C4-2B (cell line): Measurements from ENCODE around the gene CLEC7A.

ENCODE experiments used
- H3K27ac ChIP-seq: fragments of 450-650 bp; 2 replicates; pipeline ENCODE4 v1.5.1; 2017
- ZFX ChIP-seq: fragments of 450-650 bp; IDR thresholded peaks from 2 replicates; pipeline ENCODE4 v1.6.1; 2017
- TF ChIP-seq, protein P1 (sequence below): fragments of 450-650 bp; conservative IDR thresholded peaks from 2 replicates; pipeline ENCODE4 v1.5.1; 2017; ENCODE audit warnings: mild to moderate bottlenecking

CLEC7A gene

DNA sequence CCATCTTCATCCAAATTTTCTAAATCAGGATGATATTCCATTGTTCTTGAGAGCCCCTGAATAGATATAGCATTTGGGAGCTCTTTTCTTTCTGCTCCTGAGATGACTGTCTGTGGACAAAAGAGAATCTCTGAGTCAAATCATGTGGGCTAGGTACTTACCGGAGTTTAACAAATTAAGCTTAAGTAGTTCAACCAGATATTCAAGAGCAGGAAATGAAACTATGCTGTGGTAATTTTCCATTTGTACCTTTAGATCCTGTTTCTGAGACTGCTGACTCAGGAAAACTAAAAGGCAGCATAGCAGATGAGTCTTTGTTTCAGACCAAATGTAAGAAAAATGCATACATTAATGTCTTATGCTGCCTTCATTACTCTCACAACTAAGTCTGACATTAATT lies at the start of gene CLEC7A:
Gene CLEC7A, minus strand, starts transcription at position 158 of the 400 bp plus-strand sequence. Its CDS starts 117 bp downstream, at position 41.
- H3K27ac ChIP-seq, result peak within 1 kb of the TSS; percentile 39
- TF ChIP-seq ZFX, result no peak
- TF ChIP-seq, protein P1, sequence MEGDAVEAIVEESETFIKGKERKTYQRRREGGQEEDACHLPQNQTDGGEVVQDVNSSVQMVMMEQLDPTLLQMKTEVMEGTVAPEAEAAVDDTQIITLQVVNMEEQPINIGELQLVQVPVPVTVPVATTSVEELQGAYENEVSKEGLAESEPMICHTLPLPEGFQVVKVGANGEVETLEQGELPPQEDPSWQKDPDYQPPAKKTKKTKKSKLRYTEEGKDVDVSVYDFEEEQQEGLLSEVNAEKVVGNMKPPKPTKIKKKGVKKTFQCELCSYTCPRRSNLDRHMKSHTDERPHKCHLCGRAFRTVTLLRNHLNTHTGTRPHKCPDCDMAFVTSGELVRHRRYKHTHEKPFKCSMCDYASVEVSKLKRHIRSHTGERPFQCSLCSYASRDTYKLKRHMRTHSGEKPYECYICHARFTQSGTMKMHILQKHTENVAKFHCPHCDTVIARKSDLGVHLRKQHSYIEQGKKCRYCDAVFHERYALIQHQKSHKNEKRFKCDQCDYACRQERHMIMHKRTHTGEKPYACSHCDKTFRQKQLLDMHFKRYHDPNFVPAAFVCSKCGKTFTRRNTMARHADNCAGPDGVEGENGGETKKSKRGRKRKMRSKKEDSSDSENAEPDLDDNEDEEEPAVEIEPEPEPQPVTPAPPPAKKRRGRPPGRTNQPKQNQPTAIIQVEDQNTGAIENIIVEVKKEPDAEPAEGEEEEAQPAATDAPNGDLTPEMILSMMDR, result no peak

DNA sequence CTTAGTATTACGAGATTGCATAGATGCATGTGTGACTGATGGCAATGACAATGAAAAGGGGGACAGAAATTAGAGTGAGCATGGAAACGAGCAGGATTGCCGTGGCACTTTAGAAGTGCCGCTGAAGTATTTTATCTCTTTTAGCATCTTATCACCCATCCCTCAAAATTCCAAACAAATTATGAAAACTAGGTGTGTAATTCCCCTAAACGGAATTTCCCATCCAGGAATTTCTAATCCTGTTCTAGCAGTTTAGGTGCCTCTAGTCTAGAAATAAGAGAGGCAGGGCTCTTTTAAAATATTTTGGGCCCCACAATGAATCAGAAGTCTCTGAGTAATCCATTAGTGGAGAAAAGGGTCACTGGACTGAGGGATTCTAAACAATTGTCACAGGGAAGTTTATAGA lies 49.8 kb upstream of the CLEC7A start:
- no peak for TF ChIP-seq ZFX
- TF ChIP-seq, protein P1, result no peak
- no peak overlapping the region for H3K27ac ChIP-seq

DNA sequence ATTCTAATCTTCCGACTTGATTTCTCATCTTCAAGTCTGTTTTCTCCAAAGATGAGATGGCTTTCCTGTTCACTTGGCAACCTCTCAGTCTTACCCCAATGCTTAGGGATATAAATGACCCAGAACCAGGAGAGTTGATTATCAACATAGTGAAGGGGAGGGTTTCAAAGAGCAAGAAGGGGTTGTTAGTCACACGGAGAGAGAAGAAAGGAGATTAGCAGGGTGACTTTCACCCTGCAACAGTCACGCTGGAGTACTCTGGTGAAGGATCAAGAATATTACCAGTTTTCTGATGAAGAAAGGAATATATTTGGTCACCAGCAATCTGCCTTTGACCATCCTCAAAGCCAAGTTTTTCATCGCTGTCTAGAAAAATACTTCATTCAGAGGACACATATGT lies 48.8 kb upstream of the CLEC7A start, which contains the start of gene TMEM52B:
Gene TMEM52B, plus strand, starts transcription at position 212 of the 400 bp plus-strand sequence. CDS start 543 bp downstream, outside the sequence.
- no peak for TF ChIP-seq ZFX
- TF ChIP-seq, protein P1, result no peak
- no peak within 1 kb of the TSS for H3K27ac ChIP-seq

DNA sequence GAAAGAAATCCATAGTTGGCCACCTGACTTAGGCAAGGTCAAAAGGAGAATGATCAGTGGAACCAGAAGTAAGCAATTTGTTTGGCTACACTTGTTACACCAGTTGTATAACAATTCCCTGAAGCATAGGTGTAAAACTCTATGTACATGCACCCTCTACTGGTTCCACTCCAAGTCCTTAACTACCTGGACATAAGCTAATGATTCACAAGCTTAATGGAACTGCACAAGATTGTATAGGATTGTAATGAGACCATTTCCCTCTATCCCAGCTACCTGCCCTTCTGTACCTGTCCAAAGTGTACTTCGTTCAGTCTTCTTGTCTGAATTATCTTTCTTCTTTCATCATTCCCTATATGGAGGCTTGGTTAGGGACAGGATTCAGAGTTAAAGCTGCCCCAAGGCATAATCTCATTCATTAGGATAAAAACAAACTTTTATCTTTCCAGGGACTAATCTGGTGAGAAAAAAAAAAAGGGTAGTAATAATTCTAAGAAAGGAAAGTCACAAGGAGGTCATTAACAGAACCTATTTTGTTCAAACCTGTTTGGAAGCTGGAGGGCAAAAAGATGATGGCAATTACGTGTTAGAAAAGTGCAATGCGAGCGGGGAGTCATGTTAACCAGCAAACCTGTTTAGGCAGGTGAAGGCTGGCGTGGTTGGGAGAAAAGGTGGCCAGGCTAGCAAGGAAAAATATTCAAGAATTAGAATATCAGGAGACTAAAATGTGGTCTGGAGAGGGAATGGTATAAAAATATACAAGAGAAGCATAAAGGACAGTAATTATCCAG lies 46.0 kb upstream of the CLEC7A start:
- TF ChIP-seq, protein P1, result peak; percentile 8; the same call in 1 of the 2 replicates
- TF ChIP-seq ZFX, result no peak
- no peak overlapping the region for H3K27ac ChIP-seq

DNA sequence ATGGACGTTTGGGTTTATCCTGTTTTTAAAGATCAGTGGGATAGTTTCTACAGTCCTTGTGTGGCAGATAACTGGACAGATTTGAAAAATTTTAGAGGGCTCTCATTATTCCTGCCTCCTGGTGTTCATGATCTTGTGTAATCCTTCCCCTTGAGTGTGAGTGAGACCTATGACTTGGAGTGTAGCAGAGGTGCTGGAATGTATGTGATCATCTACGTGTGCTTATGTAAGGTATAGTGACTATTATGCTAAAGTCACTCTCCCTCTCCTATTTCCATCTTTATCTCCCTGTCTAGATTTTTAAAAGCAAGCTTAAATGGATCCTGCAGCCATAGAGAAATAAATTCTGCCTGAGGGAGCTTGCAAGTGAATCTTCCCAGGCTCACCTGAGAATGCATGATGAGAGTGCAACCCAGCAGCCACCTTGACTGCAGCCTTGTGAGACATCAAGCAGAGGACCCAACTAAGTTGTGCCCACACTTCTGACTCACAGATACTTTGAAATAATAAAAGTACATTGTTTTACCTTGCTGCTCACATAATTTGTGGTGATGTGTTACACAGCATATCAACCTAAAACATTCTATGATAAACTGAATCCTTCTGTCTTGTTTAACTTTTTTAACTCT lies 45.1 kb upstream of the CLEC7A start:
- TF ChIP-seq, protein P1, result no peak
- no peak for TF ChIP-seq ZFX
- H3K27ac ChIP-seq, result no peak overlapping the region

DNA sequence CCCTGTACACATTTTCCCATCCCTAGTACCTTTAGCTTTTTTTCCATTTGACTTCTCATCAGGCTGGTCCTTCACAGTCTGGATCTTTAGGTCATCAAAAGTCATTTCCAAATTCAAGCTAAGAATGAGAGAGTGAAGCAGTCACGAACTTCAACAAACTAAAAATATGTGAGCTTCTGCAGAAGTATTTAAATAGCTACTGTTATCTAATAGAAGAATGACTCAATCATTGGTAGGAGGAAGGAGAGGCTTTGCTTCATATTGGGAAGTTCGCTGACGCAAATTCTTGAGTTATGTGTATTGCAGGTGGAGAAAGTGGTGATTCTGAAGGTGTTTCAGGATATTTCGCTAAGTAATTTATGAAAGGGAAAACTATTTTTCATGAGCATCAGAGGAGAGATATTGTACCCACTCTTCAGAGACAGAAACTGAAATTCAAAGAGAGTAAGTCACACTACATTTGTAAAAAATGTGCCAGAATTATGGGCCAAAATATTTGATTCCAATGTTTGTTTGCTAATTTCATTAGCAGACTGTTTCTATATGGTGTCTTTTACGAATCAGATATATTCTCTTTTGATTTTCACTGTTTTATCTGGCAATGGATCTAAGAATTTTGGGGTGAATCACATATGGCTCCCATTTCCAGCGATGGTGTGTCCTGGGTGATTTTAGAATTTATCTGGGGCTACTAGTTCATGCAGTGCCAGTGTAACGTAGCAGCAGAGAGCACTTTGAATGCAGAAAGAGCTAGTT lies 42.2 kb upstream of the CLEC7A start, which contains the start of gene OLR1:
Gene OLR1, minus strand, starts transcription at position 160 of the 756 bp plus-strand sequence. Its CDS starts 55 bp downstream, at position 105.
- TF ChIP-seq, protein P1, result no peak
- TF ChIP-seq ZFX, result no peak
- H3K27ac ChIP-seq, result no peak within 1 kb of the TSS
